Mononuclear cell (primary cell): ENCODE data around the gene HLA-DRB5. TPM values are rescaled to one million over a fixed set of nuclear protein-coding genes. Genes with fewer than 3 reads are reported as not detected.
"Not testable (repeated sequence)": the region's sequence is repeated elsewhere in the genome, so short reads cannot be mapped to it uniquely, and the experiment has no call there.

ENCODE experiments used
- H3K27me3 ChIP-seq: 2 replicates; pipeline ENCODE4 v1.6.0; 2011; ENCODE audit warnings: low read length, control low read depth; ENCODE audit not compliant: insufficient read depth
- H3K4me1 ChIP-seq: 2 replicates; pipeline ENCODE4 v1.5.1; 2011; ENCODE audit warnings: mild to moderate bottlenecking, low read length, control low read depth; ENCODE audit not compliant: insufficient read depth
- H3K4me3 ChIP-seq: 2 replicates; pipeline ENCODE4 v1.5.1; 2011; ENCODE audit warnings: mild to moderate bottlenecking, low read length, moderate library complexity
- H3K9me3 ChIP-seq: 2 replicates; pipeline ENCODE4 v1.5.1; 2011; ENCODE audit warnings: low read depth, mild to moderate bottlenecking, control low read depth, low read length
- total RNA-seq: library from RNA; depleted of rRNA; stranded (reverse); fragments of >200 nt; gene quantifications from one replicate; pipeline ENCODE4 v1.2.3, GENCODE V29; 2012

The HLA-DRB5 gene
- total RNA-seq = 8.5 TPM

GRCh38 chr6:32529697-32530430 lies at the start of gene HLA-DRB5:
Gene HLA-DRB5 (minus strand): TSS chr6:32530287. CDS start chr6:32530224, 63 bp downstream.
- no peaks in the 10 kb centered on the region for H3K9me3 ChIP-seq
- H3K4me3 ChIP-seq = peak within 1 kb of the TSS; percentile 48
- H3K27me3 ChIP-seq = no peaks in the 10 kb centered on the region
- no peaks in the 10 kb centered on the region for H3K4me1 ChIP-seq

- Histone ChIP-seq H3K9me3 (no peaks in the 10 kb centered on the region), H3K4me1 (peaks cover 4% of the 10 kb centered on the region), H3K4me3 (no peak overlapping the region), H3K27me3 (no peaks in the 10 kb centered on the region)
Measured at GRCh38 chr6:32578962-32579361, 48.9 kb upstream of the HLA-DRB5 start.

GRCh38 chr6:32577493-32577892 lies 47.4 kb upstream of the HLA-DRB5 start:
- H3K4me1 ChIP-seq, H3K27me3 ChIP-seq, H3K9me3 ChIP-seq, H3K4me3 ChIP-seq: not testable (repeated sequence)

- H3K27me3 ChIP-seq = no peaks in the 10 kb centered on the region
- no peaks in the 10 kb centered on the region for H3K9me3 ChIP-seq
- peaks cover 4% of the 10 kb centered on the region for H3K4me1 ChIP-seq
- no peak overlapping the region for H3K4me3 ChIP-seq
Measured at GRCh38 chr6:32576250-32576649, 46.2 kb upstream of the HLA-DRB5 start.

GRCh38 chr6:32570363-32570905 lies 40.3 kb upstream of the HLA-DRB5 start:
- Histone ChIP-seq H3K27me3 (no peaks in the 10 kb centered on the region), H3K4me1 (no peaks in the 10 kb centered on the region), H3K9me3 (no peaks in the 10 kb centered on the region), H3K4me3 (no peak overlapping the region)

GRCh38 chr6:32568561-32568960 lies 38.5 kb upstream of the HLA-DRB5 start:
- H3K4me3 ChIP-seq = no peak overlapping the region
- no peaks in the 10 kb centered on the region for H3K4me1 ChIP-seq
- no peaks in the 10 kb centered on the region for H3K9me3 ChIP-seq
- no peaks in the 10 kb centered on the region for H3K27me3 ChIP-seq

GRCh38 chr6:32566957-32567356 lies 36.9 kb upstream of the HLA-DRB5 start:
- H3K9me3 ChIP-seq = no peaks in the 10 kb centered on the region
- no peak overlapping the region for H3K4me3 ChIP-seq
- no peaks in the 10 kb centered on the region for H3K4me1 ChIP-seq
- no peaks in the 10 kb centered on the region for H3K27me3 ChIP-seq

GRCh38 chr6:32565511-32565910 lies 35.4 kb upstream of the HLA-DRB5 start:
- Histone ChIP-seq H3K4me3 (no peak overlapping the region), H3K9me3 (no peaks in the 10 kb centered on the region), H3K27me3 (no peaks in the 10 kb centered on the region), H3K4me1 (no peaks in the 10 kb centered on the region)

GRCh38 chr6:32562940-32563339 lies 32.9 kb upstream of the HLA-DRB5 start:
- Histone ChIP-seq H3K27me3 (no peaks in the 10 kb centered on the region), H3K4me3 (no peak overlapping the region), H3K9me3 (no peaks in the 10 kb centered on the region), H3K4me1 (no peaks in the 10 kb centered on the region)

GRCh38 chr6:32559747-32560146 lies 29.7 kb upstream of the HLA-DRB5 start:
- H3K9me3 ChIP-seq = no peaks in the 10 kb centered on the region
- H3K4me1 ChIP-seq = no peaks in the 10 kb centered on the region
- H3K4me3 ChIP-seq = no peak overlapping the region
- no peaks in the 10 kb centered on the region for H3K27me3 ChIP-seq

- Histone ChIP-seq H3K9me3 (no peaks in the 10 kb centered on the region), H3K4me3 (no peak overlapping the region), H3K27me3 (no peaks in the 10 kb centered on the region), H3K4me1 (no peaks in the 10 kb centered on the region)
Measured at GRCh38 chr6:32558426-32559057, 28.5 kb upstream of the HLA-DRB5 start.

GRCh38 chr6:32554116-32554965 lies 24.3 kb upstream of the HLA-DRB5 start:
- Histone ChIP-seq H3K27me3 (no peaks in the 10 kb centered on the region), H3K4me3 (no peak overlapping the region), H3K4me1 (no peaks in the 10 kb centered on the region), H3K9me3 (no peaks in the 10 kb centered on the region)

GRCh38 chr6:32553037-32553742 lies 23.1 kb upstream of the HLA-DRB5 start:
- no peaks in the 10 kb centered on the region for H3K9me3 ChIP-seq
- H3K27me3 ChIP-seq = no peaks in the 10 kb centered on the region

GRCh38 chr6:32551410-32551809 lies 21.3 kb upstream of the HLA-DRB5 start:
- Histone ChIP-seq H3K4me3 (no peak overlapping the region), H3K4me1 (no peaks in the 10 kb centered on the region), H3K27me3 (no peaks in the 10 kb centered on the region), H3K9me3 (no peaks in the 10 kb centered on the region)

More at GRCh38 chr6:32553037-32553742, 23.1 kb upstream of the HLA-DRB5 start:
- Histone ChIP-seq H3K4me1 (no peaks in the 10 kb centered on the region), H3K4me3 (no peak overlapping the region)
